Measurements from ENCODE around the gene BMPR1A. TPM values are rescaled to one million over a fixed set of nuclear protein-coding genes. Genes with fewer than 3 reads are reported as not detected.

BMPR1A gene
- total RNA-seq, 1 donor from 2014 or later = 66.4 TPM

DNA sequence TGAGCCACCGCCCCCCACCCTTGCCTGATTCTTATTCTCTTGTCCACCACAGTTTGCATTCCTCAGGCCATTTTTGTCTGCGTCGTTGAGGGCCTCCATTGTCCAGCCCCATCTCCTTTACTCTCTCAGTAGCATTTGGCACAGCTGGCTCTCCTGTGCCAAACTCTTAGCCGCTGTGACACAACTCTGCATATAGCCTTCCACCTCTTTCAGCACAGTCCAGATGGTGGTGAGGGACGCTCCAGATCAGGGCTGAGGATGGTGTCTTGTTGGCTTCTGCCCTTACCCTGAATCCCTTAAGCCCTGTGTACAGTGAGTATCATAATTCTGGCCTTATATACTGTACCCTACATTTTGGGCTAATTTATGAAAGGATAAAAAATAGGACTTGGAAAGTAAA lies 45.6 kb downstream of the BMPR1A start:
- DNase-seq (ENCODE audit: low spot score) = no peak

DNA sequence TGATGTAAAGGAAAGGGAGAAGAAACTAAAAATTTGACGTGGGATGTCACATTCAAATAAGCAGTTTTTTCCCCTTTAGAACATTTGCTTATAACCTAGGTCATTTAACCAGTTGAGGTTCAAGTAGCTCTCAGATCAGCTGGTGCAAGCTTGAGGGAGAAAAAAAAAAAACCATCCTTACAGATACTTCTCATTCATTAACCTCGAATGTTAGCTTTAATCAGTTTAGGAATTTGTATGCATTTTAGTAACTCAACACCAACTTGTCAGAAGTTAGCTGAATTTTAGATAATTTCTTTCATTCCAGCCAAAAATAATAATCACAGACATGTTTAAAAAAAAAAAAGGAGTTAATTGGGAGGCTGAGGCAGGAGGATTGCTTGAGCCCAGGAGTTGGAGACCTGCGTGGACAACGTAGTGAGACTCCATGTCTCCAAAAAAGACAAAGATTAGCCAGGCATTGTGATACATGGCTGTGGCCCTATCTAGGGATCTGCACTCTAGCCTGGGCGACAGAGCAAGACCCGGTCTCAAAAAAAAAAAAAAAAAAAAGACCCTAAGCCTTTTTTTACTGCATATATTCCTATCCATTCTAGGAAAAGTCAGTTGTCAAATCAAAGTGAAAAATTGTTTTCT lies 46.2 kb downstream of the BMPR1A start:
- DNase-seq (ENCODE audit: low spot score) = no peak

DNA sequence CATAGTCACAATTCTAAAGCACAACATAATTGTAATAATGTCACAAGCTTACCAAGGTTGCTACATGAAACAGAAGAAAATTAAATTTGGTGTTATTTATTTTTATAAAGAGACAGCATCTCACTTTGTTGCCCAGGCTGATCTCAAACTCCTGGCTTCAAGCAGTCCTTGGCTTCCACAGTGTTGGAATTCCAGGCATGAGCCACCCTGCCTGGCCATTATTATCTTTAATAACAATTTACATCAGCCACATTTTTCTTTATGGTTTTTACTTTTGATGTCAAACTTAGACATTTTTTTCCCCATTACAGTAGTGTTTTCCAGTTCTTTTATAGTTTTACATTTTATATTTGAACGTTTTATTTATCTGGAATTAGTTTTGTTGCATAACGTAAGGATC lies 46.7 kb downstream of the BMPR1A start:
- DNase-seq (ENCODE audit: low spot score) = no peak

DNA sequence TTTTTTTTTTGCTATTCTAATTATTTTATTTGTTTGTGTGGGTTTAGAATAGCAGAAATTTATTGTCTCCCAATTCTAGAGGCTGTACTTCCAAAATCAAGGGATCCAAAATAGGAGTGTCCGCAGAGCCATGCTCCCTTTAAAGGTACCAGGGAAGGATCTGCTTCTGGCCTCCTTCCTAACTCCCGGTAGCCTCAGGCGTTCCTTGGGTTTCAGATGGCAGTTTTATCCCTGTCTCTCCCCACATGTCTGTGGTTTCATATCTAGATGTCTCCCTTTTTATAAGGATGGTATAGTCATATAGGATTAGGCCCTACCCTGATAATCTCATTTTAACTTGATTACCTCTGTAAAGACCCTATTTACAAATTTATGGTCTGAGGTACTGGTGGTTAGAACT lies 48.4 kb downstream of the BMPR1A start:
- no peak for DNase-seq (ENCODE audit: low spot score)

DNA sequence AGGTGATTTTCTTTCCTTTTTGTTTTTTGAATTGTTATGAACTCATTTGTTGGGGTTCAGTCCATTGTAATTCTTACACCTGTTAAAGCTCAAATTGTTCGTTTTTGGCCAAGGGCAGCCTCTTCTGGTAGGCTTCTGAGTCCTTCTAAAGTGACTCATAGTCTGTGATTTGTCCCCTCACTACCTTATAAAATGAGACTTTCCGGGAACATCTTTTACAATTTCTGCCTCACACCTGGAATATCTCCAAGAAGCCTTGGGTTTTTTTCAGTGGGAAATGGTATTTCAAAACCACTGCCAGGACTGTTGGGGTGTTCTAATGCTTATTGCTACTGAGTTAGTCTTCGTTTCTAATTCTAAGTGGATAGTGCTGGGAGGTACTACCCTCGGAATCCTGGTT lies 56.7 kb downstream of the BMPR1A start:
- DNase-seq (ENCODE audit: low spot score) = no peak

DNA sequence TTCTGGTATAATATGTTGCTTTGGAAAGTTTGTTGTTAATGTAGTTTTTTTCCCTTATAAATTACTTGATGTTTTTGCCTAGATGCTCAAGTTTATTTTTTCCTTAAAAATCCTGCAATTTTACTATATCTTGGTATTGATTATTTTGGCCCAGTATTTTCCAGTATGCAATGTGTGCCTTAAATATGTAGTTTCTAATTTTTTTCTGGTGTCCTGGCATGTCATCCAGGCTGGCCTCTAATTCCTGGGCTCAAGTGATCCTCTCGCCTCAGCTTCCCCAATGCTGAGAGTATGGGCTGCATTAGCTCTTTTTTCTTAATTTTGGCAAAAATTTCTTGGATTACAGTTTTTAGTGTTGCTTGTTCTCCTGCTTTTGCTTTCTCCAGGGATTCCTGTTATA lies 57.6 kb downstream of the BMPR1A start:
- no peak for DNase-seq (ENCODE audit: low spot score)

DNA sequence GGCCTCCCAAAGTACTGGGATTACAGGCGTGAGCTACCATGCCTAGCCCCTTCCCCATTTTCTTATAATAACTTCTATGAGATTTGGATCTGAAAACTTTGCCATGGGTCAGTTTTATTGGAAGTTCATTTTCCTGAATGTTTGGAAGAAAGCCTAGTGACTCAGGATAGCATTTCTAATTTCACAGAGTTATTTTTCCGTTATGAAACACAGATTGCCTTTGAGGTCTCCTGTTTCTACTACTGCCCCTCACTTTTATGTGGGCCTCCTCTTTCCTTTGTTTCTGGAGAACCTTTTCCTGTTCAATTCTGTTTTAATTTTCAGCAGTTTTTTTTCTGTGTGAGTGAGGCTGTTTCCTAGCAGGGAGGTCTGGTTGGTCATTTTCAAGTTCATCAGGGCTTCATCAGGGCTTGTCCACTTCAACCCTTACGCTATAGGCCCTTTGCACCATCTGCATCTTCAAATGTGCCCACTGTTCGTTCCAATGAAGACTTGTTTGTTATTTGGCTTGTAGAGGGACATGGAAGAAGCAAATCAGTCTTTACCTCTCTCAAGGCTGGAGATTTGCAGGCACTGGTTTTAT lies 58.7 kb downstream of the BMPR1A start:
- peak; percentile 11 for DNase-seq (ENCODE audit: low spot score)

DNA sequence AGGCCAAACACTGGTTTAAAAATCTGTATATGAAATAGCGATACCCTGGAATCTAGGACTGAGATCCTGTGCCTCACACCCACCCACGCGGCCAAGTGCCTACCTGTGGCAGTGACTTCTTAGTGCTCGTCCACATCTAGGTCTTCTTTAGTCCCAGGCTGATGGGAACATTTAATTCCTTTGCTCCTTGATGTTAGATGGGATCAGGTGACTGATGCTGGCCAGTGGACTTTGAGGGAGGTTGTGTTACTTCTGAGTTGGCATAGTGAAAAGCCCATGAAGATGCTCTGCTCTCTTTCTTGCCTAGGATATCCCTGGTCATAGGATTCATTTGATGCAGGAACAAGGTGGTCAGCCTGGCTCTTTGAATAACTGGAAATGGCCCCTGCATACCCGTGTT lies 59.2 kb downstream of the BMPR1A start:
- no peak for DNase-seq (ENCODE audit: low spot score)

DNA sequence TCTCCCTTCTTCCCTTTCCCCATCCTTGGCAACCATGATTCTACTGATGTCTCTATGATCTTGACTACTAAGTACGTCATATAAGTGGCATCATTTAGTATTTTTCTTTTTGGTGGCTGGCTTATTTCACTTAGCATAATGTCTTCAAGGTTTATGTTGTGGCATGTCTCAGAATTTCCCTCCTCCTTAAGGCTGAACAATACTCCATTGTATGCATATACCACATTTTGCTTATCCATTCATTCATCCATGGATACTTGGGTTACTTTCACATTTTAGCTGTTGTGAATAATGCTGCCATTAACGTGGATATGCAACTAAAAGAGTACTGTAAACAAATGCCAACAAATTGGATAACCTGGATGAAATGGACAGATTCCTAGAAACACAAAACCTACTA lies 60.8 kb downstream of the BMPR1A start:
- DNase-seq (ENCODE audit: low spot score) = no peak

DNA sequence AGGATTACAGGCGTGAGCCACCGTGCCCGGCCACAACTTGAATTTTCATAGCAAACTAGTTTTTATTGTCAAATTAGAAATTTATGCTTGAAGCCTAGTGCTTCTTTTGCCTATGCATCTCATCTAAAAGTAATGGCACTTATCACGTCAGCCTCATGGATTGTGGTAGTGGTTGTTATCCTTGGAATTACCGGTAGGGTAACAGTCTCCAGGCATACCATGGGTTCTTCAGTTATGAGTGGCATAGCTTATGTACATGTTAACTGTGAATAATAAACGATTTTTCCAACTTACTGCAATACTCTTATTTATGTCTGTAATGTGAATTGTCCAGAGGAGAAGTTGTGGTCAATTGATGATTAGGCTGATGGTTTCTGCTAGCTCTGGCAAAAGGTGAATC lies 63.1 kb downstream of the BMPR1A start:
- no peak for DNase-seq (ENCODE audit: low spot score)

DNA sequence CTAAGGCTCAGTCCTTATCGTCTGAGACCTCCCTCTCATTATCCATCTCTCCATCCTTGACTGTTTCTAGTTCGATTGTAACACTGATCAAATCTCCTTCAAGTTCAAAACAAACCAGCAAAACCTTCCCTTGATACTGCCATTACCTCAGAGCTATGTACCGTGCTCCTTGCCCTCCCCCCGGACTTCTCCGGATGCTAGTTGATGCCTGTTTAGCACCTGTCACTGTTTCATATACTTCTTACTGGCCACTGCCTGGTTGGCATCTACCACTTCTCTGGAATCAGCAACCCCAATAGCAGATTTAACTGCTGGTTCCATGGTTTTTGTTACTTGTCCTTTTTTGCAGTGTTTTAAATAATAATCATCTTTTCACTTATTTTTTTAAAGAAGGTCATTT lies 64.1 kb downstream of the BMPR1A start:
- no peak for DNase-seq (ENCODE audit: low spot score)

DNA sequence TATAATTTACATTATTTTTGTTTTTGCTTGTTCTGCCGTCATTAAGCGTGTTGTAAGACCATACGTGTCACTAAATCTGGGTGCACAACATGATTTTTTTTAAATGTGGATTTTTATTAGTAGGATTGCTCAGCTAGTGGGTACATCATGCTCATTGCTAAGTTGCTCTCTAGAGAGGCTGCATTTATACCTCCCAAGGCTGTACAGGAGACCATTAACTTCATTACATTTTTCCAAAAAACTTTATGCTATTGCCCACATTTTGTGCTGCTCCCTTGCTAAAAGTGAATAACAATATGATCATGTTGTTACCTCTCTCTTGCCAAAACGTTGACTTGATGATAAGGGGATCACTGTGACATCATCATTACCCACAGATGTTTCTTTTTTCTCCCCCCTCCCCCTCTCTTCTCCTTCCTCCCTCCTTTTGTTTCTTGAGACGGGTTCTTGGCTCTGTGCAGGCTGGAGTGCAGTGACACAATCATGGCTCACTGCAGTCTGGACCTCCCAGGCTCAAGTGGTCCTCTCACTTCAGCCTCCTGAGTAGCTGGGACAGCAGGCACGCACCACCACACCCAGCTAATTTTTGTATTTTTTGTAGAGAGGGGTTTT lies 65.1 kb downstream of the BMPR1A start:
- no peak for DNase-seq (ENCODE audit: low spot score)

DNA sequence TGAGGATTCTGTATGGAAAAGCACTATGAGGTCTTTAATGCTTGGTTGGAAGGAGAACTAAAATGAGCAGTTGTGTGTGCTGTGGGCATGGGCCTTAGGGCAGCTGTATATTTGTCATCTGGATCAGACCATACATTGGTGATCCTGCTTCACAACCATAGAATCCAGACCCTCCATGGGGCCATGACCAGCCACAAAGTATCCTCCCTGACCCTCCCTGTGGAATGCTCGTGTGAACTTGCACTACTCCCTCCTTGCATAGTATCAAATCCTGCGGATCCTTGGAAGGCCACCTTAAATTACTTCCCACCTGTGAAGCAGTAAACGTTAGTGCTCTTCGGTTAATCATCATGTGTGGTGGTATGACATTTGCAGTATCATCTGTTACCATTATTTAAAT lies 67.1 kb downstream of the BMPR1A start:
- DNase-seq (ENCODE audit: low spot score) = no peak

DNA sequence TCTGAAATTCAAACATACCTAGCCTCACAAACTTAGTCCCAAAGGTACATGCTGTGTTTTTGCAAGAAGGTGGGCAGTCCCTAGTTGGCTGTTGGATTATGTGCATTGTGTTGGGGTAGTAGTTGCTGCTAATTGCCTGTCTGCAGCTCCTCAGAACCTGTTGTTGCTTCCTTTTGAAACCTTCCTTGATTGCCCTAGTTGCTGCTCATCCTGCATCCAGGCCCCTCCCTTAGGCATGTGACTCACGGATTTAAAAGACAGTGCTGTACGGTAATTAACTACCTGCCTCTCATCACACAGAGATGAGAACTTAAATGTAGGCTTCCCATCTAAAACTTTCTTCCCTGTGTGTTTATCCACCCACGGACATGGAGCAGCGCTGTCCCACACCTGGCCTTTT lies 67.7 kb downstream of the BMPR1A start:
- no peak for DNase-seq (ENCODE audit: low spot score)

DNA sequence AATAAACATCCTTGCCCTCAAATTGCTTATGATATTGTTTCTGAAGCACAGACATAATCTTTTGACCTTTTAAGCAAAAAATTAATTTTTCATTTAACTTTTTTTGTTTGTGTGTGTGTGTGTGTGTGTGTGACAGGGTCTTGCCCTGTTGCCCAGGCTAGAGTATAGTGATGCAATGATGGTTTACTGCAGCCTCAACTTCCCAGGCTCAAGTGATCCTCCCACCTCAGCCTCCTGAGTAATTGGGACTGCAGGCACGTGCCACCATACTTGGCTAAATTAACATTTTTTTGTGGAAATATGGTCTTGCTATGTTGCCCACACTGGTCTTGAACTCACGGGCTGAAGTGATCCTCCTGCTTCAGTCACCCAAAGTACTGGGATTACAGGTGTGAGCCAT lies 68.9 kb downstream of the BMPR1A start:
- no peak for DNase-seq (ENCODE audit: low spot score)

DNA sequence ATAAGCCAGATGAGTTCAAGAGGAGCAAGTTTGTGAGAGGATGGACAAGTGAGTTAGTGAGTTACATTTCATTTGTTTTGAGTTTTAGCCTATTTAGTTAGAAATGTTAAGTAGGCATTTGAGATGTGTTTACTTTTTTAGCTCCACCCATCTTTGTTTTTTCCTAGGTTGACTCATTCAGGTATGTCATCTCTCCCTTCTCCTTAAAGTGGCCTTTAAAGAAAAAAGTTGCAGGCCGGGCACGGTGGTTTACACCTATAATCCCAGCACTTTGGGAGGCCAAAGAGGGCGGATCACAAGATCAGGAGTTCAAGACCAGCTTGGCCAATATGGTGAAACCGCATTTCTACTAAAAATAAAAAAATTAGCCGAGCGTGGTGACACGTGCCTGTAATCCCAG lies 71.2 kb downstream of the BMPR1A start:
- DNase-seq (ENCODE audit: low spot score) = no peak

DNA sequence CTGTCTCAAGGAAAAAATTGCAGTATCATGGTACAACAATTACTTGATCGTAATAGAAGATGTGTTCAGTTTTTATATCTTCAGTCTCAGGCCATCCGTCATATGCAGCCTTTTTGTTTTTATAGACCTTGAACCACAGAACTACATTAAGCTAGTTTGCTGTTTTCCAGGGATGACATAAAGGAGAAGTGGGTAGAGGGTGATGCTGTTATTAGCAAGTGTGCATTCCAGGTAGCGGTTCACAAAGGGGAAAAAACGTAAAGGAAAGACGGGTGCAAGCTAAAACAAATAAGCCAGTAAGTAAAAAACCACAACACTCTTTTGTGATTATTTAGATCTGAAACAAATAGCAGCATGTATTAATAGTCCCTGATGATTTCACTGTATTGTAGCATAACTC lies 71.7 kb downstream of the BMPR1A start:
- DNase-seq (ENCODE audit: low spot score) = no peak

DNA sequence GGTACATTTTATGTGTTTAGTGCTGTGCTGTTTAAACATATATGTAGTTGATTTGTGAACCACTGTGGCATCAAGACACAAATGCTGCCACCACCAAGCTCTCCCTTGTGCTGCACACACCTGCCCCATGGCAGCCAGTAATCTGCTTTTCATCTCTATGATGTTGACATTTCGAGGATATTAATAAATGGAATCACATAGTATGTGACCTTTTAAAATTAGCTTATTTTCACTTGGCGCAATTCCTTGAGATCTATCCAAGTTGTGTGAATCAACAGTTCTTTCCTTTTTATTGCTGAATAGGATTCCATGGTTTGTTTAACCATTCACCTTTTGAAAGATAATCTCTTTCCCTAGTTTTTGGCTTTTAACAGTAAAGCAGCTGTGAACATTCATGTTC lies 73.1 kb downstream of the BMPR1A start:
- no peak for DNase-seq (ENCODE audit: low spot score)

DNA sequence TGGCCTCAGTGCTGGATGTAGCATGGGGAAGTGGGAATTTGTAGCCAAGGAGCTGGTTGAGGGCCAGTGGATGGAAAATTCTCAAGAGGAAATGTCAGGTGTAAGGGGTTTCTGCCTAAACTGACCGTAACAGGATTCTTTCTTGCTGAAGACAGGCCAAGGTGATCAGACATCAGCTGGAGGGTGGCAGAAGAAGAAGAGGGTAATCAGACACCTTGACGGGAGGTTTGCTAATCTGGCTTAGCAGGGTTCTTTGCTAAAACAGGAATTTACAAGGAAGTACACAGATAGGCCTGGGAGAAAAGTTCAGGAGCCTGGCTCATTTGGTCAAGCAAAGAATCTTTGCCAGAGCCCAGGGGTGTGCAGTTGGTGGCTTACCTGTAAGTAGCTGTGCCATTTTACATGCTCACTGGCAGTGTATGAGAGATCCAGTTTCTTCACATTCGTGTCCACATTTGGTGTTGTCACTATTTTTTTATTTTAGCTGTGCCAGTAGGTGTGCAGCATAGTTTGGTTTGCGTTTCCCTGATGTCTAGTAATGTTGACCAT lies 73.7 kb downstream of the BMPR1A start:
- no peak for DNase-seq (ENCODE audit: low spot score)

DNA sequence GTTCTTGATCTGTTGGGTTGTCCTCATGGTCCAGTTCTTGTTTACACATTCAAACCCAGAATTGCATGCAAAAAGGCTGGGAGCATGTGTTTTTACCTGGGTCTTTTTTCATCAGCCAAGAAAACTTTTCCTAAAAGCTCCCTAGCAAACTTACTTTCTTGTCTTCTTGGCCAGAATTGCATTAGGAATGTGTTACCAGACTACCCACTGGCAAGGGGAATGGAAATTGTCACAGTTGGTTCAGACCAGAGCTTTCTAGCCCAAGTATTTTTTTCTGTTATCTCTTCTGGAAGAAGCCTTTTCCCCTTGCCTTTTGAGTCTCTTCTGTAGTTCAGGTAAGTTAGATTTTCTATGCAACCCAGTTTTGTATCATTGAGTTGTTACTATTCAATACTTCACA lies 77.5 kb downstream of the BMPR1A start:
- no peak for DNase-seq (ENCODE audit: low spot score)

DNA sequence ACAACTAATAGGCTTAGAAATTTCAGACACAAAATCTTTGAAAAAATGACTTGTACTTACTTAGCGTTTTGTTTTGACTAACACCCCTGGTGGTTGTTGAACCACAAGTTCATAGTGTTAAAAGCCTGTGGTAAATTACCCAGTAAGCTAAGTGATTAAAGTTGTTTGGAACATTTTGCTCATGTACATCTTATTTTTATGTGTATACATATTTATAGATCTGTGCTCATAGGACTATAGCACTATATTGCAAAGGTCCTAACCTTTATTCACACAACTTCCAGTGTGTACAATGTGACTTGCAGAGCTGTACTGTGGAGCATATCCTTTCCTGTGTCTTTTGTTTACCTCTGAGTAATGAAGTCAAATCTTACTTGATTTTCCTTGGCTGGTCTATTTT lies 79.6 kb downstream of the BMPR1A start:
- no peak for DNase-seq (ENCODE audit: low spot score)

DNA sequence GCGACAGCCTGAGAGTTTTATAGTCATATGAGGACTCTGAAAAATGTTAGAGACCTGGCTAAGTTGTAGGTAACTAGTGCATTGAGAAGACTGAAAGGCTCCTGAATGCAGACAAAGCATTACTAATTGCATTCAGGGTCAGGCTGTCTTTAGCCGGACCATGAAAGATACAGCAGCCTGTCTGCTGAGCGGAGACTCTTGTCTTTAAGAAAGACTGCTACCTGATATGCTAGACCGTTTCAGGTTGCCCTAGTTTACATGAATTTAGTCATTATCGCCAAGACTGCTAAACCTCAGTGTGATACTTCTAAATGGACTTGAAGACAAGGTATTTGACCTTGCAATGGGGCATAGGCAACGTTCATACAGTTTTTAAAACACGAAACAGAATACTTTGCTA lies 81.2 kb downstream of the BMPR1A start:
- DNase-seq (ENCODE audit: low spot score) = no peak

DNA sequence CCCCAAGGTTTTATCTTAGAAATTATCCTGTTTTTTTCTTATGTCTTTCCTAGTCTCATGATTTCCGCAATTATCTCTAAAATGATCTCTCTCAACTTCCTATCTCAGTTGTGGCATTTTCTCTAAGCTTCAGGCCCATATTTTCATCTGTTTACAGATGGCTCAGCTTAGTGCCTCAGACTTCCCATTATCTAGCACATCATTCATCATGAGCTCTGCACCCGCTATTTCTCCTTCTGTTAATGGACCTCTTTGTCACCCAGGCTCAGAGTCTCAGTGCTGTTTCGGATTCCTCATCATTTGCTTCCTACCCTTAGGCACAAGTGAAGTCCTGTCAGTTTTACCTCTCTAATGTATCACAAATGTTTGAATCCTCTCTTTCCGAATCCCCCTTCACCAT lies 84.1 kb downstream of the BMPR1A start:
- peak; percentile 8 for DNase-seq (ENCODE audit: low spot score)

Measured in umbilical cord (tissue), 2 donors.